ENCODE data around the gene MANF. TPM values are rescaled to one million over a fixed set of nuclear protein-coding genes. Genes with fewer than 3 reads are reported as not detected.

MANF gene
- total and polyA plus RNA-seq, 7 donors = 12.6 to 42.4 (median 18.3) TPM

GRCh38 chr3:51379746-51380455 is 5.2 kb upstream of the MANF start:
- H3K4me1 ChIP-seq = peaks cover 6% of the 10 kb centered on the region
- H3K36me3 ChIP-seq (ENCODE audit: insufficient read depth in 1 of 2, low read depth in 1 of 2) = no peaks in the 10 kb centered on the region
- DNase-seq = no peak
- H3K27me3 ChIP-seq (ENCODE audit: insufficient read depth in 3 of 3, low read length in 2 of 3) = no peaks in the 10 kb centered on the region
- WGBS, 3 donors = 80 to 83% (median 82%) methylated on average over 8 of the region's 8 CpGs
- intact Hi-C loops (cut with DNase I) = loop anchor here (10.0 kb wide), 2 partner anchors 425 to 765 kb away; partner anchors contain the start of genes CISH (in 1 of the 2) and MAPKAPK3 (in 1 of the 2)
- no peak overlapping the region for H3K4me3 ChIP-seq
- no peak for ATAC-seq
- no peaks in the 10 kb centered on the region for H3K9me3 ChIP-seq
- H3K27ac ChIP-seq = no peak overlapping the region
- TF ChIP-seq CTCF (IDR thresholded peaks at IDR 0.05) = no peak

GRCh38 chr3:51380601-51381332 is 4.3 kb upstream of the MANF start:
- no peaks in the 10 kb centered on the region for H3K9me3 ChIP-seq
- ATAC-seq (no peak), DNase-seq (no peak)
- 85 to 87% (median 86%) methylated on average over 15 of the region's 15 CpGs for WGBS, 3 donors
- intact Hi-C loops (cut with DNase I) = loop anchor here in 1 of 2 donors (10.0 kb wide), 1 partner anchor 766 kb away; the partner anchor contains the start of genes CISH and MAPKAPK3
- no peak overlapping the region for H3K4me3 ChIP-seq
- no peaks in the 10 kb centered on the region for H3K36me3 ChIP-seq (ENCODE audit: insufficient read depth in 1 of 2, low read depth in 1 of 2)
- H3K27ac ChIP-seq = no peak overlapping the region
- H3K27me3 ChIP-seq (ENCODE audit: insufficient read depth in 3 of 3, low read length in 2 of 3) = no peaks in the 10 kb centered on the region
- H3K4me1 ChIP-seq = peaks cover 8% of the 10 kb centered on the region
- TF ChIP-seq CTCF (IDR thresholded peaks at IDR 0.05) = no peak

GRCh38 chr3:51381333-51381705 is 3.8 kb upstream of the MANF start:
- Histone ChIP-seq H3K4me1 (peaks cover 13% of the 10 kb centered on the region), H3K27me3 (ENCODE audit: insufficient read depth in 3 of 3, low read length in 2 of 3) (no peaks in the 10 kb centered on the region), H3K9me3 (no peaks in the 10 kb centered on the region), H3K4me3 (no peak overlapping the region), H3K36me3 (ENCODE audit: insufficient read depth in 1 of 2, low read depth in 1 of 2) (no peaks in the 10 kb centered on the region), H3K27ac (no peak overlapping the region)
- no peak for TF ChIP-seq CTCF (IDR thresholded peaks at IDR 0.05)
- no peak for ATAC-seq
- intact Hi-C loops (cut with DNase I) = loop anchor here in 1 of 2 donors (10.0 kb wide), 1 partner anchor 767 kb away; the partner anchor contains the start of genes CISH and MAPKAPK3
- DNase-seq = no peak
- WGBS, 3 donors = 90 to 93% (median 91%) methylated on average over 18 of the region's 18 CpGs

GRCh38 chr3:51382076-51382745 is 2.9 kb upstream of the MANF start:
- 87 to 93% (median 91%) methylated on average over 4 of the region's 4 CpGs for WGBS, 3 donors
- intact Hi-C loops (cut with DNase I) = loop anchor here in 1 of 2 donors (10.0 kb wide), 1 partner anchor 767 kb away; the partner anchor contains the start of genes CISH and MAPKAPK3
- H3K4me3 ChIP-seq = no peak overlapping the region
- no peak overlapping the region for H3K27ac ChIP-seq
- ATAC-seq = no peak
- H3K9me3 ChIP-seq = no peaks in the 10 kb centered on the region
- H3K27me3 ChIP-seq (ENCODE audit: insufficient read depth in 3 of 3, low read length in 2 of 3) = no peaks in the 10 kb centered on the region
- H3K36me3 ChIP-seq (ENCODE audit: insufficient read depth in 1 of 2, low read depth in 1 of 2) = no peaks in the 10 kb centered on the region
- peaks cover 17% of the 10 kb centered on the region for H3K4me1 ChIP-seq
- no peak for DNase-seq
- no peak for TF ChIP-seq CTCF (IDR thresholded peaks at IDR 0.05)

Data from psoas muscle (tissue), 8 donors.